HepG2 (cell line): ENCODE results near the gene EIF3L. TPM values are rescaled to one million over a fixed set of nuclear protein-coding genes. Genes with fewer than 3 reads are reported as not detected.
A peak's percentile ranks its signal among the peaks of the same experiment; 100 is the strongest.

Source experiments
- ARNTL ChIP-seq: sonication (generic); formaldehyde crosslinking; IDR thresholded peaks from 2 replicates; pipeline ENCODE4 v1.4.0; 2020; ENCODE audit warnings: mild to moderate bottlenecking, missing genetic modification reagents
- BCL6 ChIP-seq: IDR thresholded peaks from 2 replicates; pipeline ENCODE4 v1.6.1; 2016; ENCODE audit warnings: missing genetic modification reagents, missing compliant biosample characterization
- CCDC6 ChIP-seq: sonication (generic); formaldehyde crosslinking; IDR thresholded peaks from 2 replicates; pipeline ENCODE4 v1.8.1; 2022; ENCODE audit warnings: mild to moderate bottlenecking, missing genetic modification reagents, moderate library complexity
- CHD2 ChIP-seq: IDR thresholded peaks from 2 replicates; pipeline ENCODE4 v1.6.1; 2011; ENCODE audit warnings: low read depth, low read length, improper control_type of control experiment
- FOXK1 ChIP-seq: sonication (generic); formaldehyde crosslinking; IDR thresholded peaks from 2 replicates; pipeline ENCODE4 v1.4.0; 2020; ENCODE audit warnings: low read depth, missing genetic modification reagents, borderline replicate concordance
- NCOA2 ChIP-seq: sonication (generic); formaldehyde crosslinking; IDR thresholded peaks from 2 replicates; pipeline ENCODE4 v1.8.0; 2022; ENCODE audit warnings: inconsistent platforms
- NR2C2 ChIP-seq: sonication (generic); formaldehyde crosslinking; IDR thresholded peaks from 2 replicates; pipeline ENCODE4 v1.4.0; 2020; ENCODE audit warnings: missing genetic modification reagents, mild to moderate bottlenecking, moderate library complexity, borderline replicate concordance
- RARG ChIP-seq: sonication (generic); formaldehyde crosslinking; IDR thresholded peaks from 2 replicates; pipeline ENCODE4 v1.4.0; 2020; ENCODE audit warnings: low read depth, mild to moderate bottlenecking, missing genetic modification reagents
- REPIN1 ChIP-seq: sonication (generic); formaldehyde crosslinking; IDR thresholded peaks from 2 replicates; pipeline ENCODE4 v1.8.0; 2022; ENCODE audit warnings: missing genetic modification reagents, low read depth, mild to moderate bottlenecking, borderline replicate concordance
- RFX3 ChIP-seq: IDR thresholded peaks from 2 replicates; pipeline ENCODE4 v1.6.1; 2016; ENCODE audit warnings: missing biosample characterization, missing genetic modification reagents
- RNF2 ChIP-seq: fragments of 450-650 bp; conservative IDR thresholded peaks from 2 replicates; pipeline ENCODE4 v1.6.1; 2016; ENCODE audit warnings: low read depth
- SAP130 ChIP-seq: IDR thresholded peaks from 2 replicates; pipeline ENCODE4 v1.6.1; 2016; ENCODE audit warnings: low read depth
- SIN3B ChIP-seq: fragments of 150-350 bp; IDR thresholded peaks from 2 replicates; pipeline ENCODE4 v1.6.1; 2014; ENCODE audit warnings: low read length
- SIX1 ChIP-seq: sonication (generic); formaldehyde crosslinking; IDR thresholded peaks from 2 replicates; pipeline ENCODE4 v1.4.0; 2020; ENCODE audit warnings: missing genetic modification reagents, borderline replicate concordance
- STAT5B ChIP-seq: sonication (generic); formaldehyde crosslinking; IDR thresholded peaks from 2 replicates; pipeline ENCODE4 v1.4.0; 2020; ENCODE audit warnings: missing genetic modification reagents
- ZNF354B ChIP-seq: sonication (generic); formaldehyde crosslinking; IDR thresholded peaks from 2 replicates; pipeline ENCODE4 v1.8.0; 2022; ENCODE audit warnings: mild to moderate bottlenecking, missing genetic modification reagents
- ZNF552 ChIP-seq: sonication (generic); formaldehyde crosslinking; IDR thresholded peaks from 2 replicates; pipeline ENCODE4 v1.9.0; 2022; ENCODE audit warnings: missing genetic modification reagents, mild to moderate bottlenecking, borderline replicate concordance
- ZNF674 ChIP-seq: sonication (generic); formaldehyde crosslinking; IDR thresholded peaks from 2 replicates; pipeline ENCODE4 v1.5.0; 2020; ENCODE audit warnings: low read depth, mild to moderate bottlenecking, missing genetic modification reagents
- ZNF747 ChIP-seq: sonication (generic); formaldehyde crosslinking; IDR thresholded peaks from 2 replicates; pipeline ENCODE4 v1.8.1; 2023; ENCODE audit warnings: missing genetic modification reagents, mild to moderate bottlenecking, borderline replicate concordance
- ZNF839 ChIP-seq: sonication (generic); formaldehyde crosslinking; IDR thresholded peaks from 2 replicates; pipeline ENCODE4 v1.4.0; 2020; ENCODE audit warnings: missing genetic modification reagents, mild to moderate bottlenecking, borderline replicate concordance
- polyA plus RNA-seq, 8 experiments: library from polyadenylated mRNA; depleted of rRNA in 3 of 8; stranded (reverse) in 7 of 8; unstranded in 1 of 8; fragments of >200 nt; fragmentation: Illumina TruSeq in 4 of 8; extraction: Trizol in 4 of 8; gene quantifications; 2 replicates each; pipeline versions ENCODE4 v1.2.1 to v1.2.3, GENCODE V29; 2011 to 2016; ENCODE audit warnings: low read depth in 4 of 8, missing spikeins in 1 of 8, mixed read lengths in 1 of 8; ENCODE audit not compliant: insufficient read depth in 1 of 8
- total RNA-seq, 5 experiments: library from RNA; depleted of rRNA; stranded (reverse); fragments of >200 nt; fragmentation: Illumina TruSeq; extraction: Trizol; gene quantifications; 2 replicates each; pipeline ENCODE4 v1.2.3, GENCODE V29; 2016; ENCODE audit warnings: low read depth in 1 of 5
- TF ChIP-seq, protein P1 (sequence below): IDR thresholded peaks from 2 replicates; pipeline ENCODE4 v1.6.1; 2016; ENCODE audit warnings: missing compliant biosample characterization, missing genetic modification reagents, borderline replicate concordance
- TF ChIP-seq, protein P2 (sequence below): sonication (generic); formaldehyde crosslinking; IDR thresholded peaks from 2 replicates; pipeline ENCODE4 v1.4.0; 2020; ENCODE audit warnings: mild to moderate bottlenecking, missing genetic modification reagents
- TF ChIP-seq, protein P3 (sequence below): IDR thresholded peaks from 2 replicates; pipeline ENCODE4 v1.6.1; 2016; ENCODE audit warnings: low read depth, control low read depth
- TF ChIP-seq, protein P4 (sequence below): sonication (generic); IDR thresholded peaks from 2 replicates; pipeline ENCODE4 v1.6.1; 2016; ENCODE audit warnings: low read depth, borderline replicate concordance

EIF3L gene
- total and polyA plus RNA-seq, 2 of the 13 experiments (the other 11 are each of a cell fraction or from before 2014, with no cell fraction given), result 514 to 793 TPM

DNA sequence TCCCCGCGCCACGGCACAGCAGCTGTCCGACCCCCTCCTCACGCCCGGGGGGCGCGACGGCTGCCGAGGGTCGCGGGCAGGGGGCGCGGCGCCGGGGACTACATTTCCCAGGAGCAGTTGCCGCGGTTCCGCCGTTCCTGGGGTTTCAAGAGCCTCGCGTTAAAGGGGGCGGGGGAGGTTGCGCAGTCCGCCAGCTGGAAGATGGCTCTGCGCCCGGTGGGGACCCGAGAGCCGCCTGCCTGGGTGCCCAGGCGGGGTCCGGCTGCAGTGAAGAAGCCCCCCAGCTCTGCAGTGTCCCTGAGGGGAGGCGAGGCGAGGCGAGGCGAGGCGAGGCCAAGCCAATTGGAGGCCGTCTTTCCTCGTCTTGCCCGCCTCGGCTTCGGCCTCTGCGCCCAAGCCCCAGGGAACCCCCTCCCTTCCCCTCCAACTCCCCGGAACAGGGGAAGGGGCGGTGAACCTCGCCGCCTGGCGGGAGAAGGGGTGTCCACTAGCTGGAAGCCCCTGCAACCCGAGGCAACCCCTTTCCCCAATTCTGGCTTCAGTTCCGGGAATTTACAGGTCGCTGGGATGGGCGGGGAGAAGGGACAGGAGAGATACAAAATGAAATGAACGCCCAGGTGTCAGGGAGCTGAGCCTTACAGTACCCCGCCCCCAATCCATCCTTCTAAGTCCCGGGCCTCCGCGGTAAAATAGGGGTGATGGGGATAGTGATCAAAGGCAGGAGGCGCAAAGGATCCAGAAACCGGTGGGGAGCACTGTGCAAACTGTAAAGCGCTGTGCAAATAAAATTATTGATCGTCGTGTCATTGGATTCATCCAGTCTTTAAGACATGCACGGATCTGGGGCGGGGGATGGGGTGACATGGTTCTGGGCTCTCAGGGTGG is 46.7 kb upstream of the EIF3L start (continued):
- TF ChIP-seq CCDC6 (CRISPR knock-in tag), result no peak
- TF ChIP-seq, protein P1, sequence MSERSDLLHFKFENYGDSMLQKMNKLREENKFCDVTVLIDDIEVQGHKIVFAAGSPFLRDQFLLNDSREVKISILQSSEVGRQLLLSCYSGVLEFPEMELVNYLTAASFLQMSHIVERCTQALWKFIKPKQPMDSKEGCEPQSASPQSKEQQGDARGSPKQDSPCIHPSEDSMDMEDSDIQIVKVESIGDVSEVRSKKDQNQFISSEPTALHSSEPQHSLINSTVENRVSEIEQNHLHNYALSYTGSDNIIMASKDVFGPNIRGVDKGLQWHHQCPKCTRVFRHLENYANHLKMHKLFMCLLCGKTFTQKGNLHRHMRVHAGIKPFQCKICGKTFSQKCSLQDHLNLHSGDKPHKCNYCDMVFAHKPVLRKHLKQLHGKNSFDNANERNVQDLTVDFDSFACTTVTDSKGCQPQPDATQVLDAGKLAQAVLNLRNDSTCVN (CRISPR knock-in tag), result no peak; the same call in 1 of the 2 replicates
- peak; percentile 10; the same call in 1 of the 2 replicates for TF ChIP-seq NCOA2 (CRISPR knock-in tag)
- 0 out of 2 replicates have a peak, but pooled peaks have one; percentile 10 for TF ChIP-seq FOXK1 (CRISPR knock-in tag)
- TF ChIP-seq NR2C2 (CRISPR knock-in tag), result peak; percentile 45; the same call in 1 of the 2 replicates
- no peak for TF ChIP-seq ZNF839 (CRISPR knock-in tag)
- TF ChIP-seq ZNF354B (CRISPR knock-in tag), result no peak
- TF ChIP-seq ZNF674 (CRISPR knock-in tag), result no peak
- TF ChIP-seq REPIN1, result no peak
- TF ChIP-seq ARNTL (CRISPR knock-in tag), result 0 out of 2 replicates have a peak, but pooled peaks have one; percentile 14
- TF ChIP-seq SIX1 (CRISPR knock-in tag), result no peak
- peak; percentile 92 for TF ChIP-seq CHD2
- no peak for TF ChIP-seq RNF2
- TF ChIP-seq STAT5B (CRISPR knock-in tag), result no peak
- TF ChIP-seq BCL6 (CRISPR knock-in tag), result peak; percentile 14; the same call in 1 of the 2 replicates
- no peak for TF ChIP-seq ZNF552 (CRISPR knock-in tag)
- TF ChIP-seq, protein P2, sequence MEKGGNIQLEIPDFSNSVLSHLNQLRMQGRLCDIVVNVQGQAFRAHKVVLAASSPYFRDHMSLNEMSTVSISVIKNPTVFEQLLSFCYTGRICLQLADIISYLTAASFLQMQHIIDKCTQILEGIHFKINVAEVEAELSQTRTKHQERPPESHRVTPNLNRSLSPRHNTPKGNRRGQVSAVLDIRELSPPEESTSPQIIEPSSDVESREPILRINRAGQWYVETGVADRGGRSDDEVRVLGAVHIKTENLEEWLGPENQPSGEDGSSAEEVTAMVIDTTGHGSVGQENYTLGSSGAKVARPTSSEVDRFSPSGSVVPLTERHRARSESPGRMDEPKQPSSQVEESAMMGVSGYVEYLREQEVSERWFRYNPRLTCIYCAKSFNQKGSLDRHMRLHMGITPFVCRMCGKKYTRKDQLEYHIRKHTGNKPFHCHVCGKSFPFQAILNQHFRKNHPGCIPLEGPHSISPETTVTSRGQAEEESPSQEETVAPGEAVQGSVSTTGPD (CRISPR knock-in tag), result 0 out of 2 replicates have a peak, but pooled peaks have one; percentile 13
- no peak for TF ChIP-seq SIN3B
- TF ChIP-seq, protein P3, sequence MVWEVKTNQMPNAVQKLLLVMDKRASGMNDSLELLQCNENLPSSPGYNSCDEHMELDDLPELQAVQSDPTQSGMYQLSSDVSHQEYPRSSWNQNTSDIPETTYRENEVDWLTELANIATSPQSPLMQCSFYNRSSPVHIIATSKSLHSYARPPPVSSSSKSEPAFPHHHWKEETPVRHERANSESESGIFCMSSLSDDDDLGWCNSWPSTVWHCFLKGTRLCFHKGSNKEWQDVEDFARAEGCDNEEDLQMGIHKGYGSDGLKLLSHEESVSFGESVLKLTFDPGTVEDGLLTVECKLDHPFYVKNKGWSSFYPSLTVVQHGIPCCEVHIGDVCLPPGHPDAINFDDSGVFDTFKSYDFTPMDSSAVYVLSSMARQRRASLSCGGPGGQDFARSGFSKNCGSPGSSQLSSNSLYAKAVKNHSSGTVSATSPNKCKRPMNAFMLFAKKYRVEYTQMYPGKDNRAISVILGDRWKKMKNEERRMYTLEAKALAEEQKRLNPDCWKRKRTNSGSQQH (CRISPR knock-in tag), result no peak
- peak; percentile 48; the same call in 1 of the 2 replicates for TF ChIP-seq SAP130 (CRISPR knock-in tag)
- TF ChIP-seq, protein P4, sequence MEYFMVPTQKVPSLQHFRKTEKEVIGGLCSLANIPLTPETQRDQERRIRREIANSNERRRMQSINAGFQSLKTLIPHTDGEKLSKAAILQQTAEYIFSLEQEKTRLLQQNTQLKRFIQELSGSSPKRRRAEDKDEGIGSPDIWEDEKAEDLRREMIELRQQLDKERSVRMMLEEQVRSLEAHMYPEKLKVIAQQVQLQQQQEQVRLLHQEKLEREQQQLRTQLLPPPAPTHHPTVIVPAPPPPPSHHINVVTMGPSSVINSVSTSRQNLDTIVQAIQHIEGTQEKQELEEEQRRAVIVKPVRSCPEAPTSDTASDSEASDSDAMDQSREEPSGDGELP, result peak; percentile 88
- TF ChIP-seq RARG (CRISPR knock-in tag), result no peak
- TF ChIP-seq ZNF747, result no peak
- no peak for TF ChIP-seq RFX3 (CRISPR knock-in tag)
